ENCODE data around the gene CHD6.

Gene CHD6

GRCh38 chr20:41505184-41505583, 113.0 kb downstream of the CHD6 start:
- DNase-seq: no peak

- no peak for DNase-seq
Observed at GRCh38 chr20:41501376-41501775, 116.8 kb downstream of the CHD6 start.

- no peak for DNase-seq
Observed at GRCh38 chr20:41499961-41500725, 118.0 kb downstream of the CHD6 start.

- no peak for DNase-seq
Observed at GRCh38 chr20:41499064-41499463, 119.1 kb downstream of the CHD6 start.

GRCh38 chr20:41497186-41497895, 120.8 kb downstream of the CHD6 start:
- no peak for DNase-seq

- DNase-seq: no peak
Observed at GRCh38 chr20:41494451-41494850, 123.7 kb downstream of the CHD6 start.

GRCh38 chr20:41483553-41483930, 134.6 kb downstream of the CHD6 start:
- no peak for DNase-seq

GRCh38 chr20:41482647-41483552, 135.3 kb downstream of the CHD6 start:
- DNase-seq: no peak

GRCh38 chr20:41480054-41480770, 138.0 kb downstream of the CHD6 start:
- DNase-seq: no peak

GRCh38 chr20:41479113-41479512, 139.1 kb downstream of the CHD6 start:
- no peak for DNase-seq

- DNase-seq: no peak
Observed at GRCh38 chr20:41478026-41478425, 140.2 kb downstream of the CHD6 start.

- DNase-seq: no peak
Observed at GRCh38 chr20:41476446-41476845, 141.7 kb downstream of the CHD6 start.

GRCh38 chr20:41476013-41476441, 142.2 kb downstream of the CHD6 start:
- no peak for DNase-seq

- no peak for DNase-seq
Observed at GRCh38 chr20:41475503-41475902, 142.7 kb downstream of the CHD6 start.

GRCh38 chr20:41470362-41471095, 147.6 kb downstream of the CHD6 start:
- no peak for DNase-seq

- DNase-seq: no peak
Observed at GRCh38 chr20:41469868-41470267, 148.3 kb downstream of the CHD6 start.

GRCh38 chr20:41468994-41469600, 149.1 kb downstream of the CHD6 start:
- no peak for DNase-seq

GRCh38 chr20:41467690-41468089, 150.5 kb downstream of the CHD6 start:
- DNase-seq: no peak

- DNase-seq: no peak
Observed at GRCh38 chr20:41467220-41467619, 151.0 kb downstream of the CHD6 start.

- no peak for DNase-seq
Observed at GRCh38 chr20:41463567-41463966, 154.6 kb downstream of the CHD6 start.

GRCh38 chr20:41462372-41463161, 155.6 kb downstream of the CHD6 start:
- DNase-seq: no peak

All from activated CD4-positive, alpha-beta T cell treated with anti-CD3 and anti-CD28 coated beads, Interleukin-2, amount 50 U/mL, for 4 hours (primary cell).